GM23248 (cell line): ENCODE results near the gene CFAP69.

Experiments used
- EZH2 ChIP-seq: fragments of 200-600 bp; sonication (generic); IDR thresholded peaks from 2 replicates; pipeline ENCODE4 v1.6.1; 2018; ENCODE audit warnings: antibody characterized with exemption, mild to moderate bottlenecking; ENCODE audit not compliant: insufficient read depth, poor library complexity, severe bottlenecking
- EZH2phosphoT487 ChIP-seq: fragments of 200-600 bp; sonication (generic); IDR thresholded peaks from 2 replicates; pipeline ENCODE4 v1.6.1; 2018; ENCODE audit warnings: antibody characterized with exemption, moderate library complexity, mild to moderate bottlenecking, low read depth; ENCODE audit not compliant: insufficient read depth

DNA sequence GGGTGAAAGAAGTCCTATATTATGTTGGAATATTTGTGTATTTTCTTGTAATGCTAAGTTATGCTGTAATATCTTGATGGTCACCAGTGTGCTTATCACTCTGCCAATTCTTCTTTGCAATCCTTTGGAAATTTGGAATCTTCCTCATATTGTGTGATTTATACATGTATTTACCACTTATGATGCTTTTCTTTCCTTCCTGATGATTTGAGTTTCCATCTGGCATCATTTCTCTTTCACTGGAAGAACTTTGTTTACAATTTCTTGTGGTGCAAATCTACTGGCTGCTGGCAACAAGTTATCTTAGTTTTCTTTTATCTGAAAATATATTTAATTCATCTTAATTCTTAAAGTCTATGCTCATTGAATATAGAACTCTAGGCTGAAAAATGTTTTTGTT is 29.2 kb downstream of the CFAP69 start:
- no peak for TF ChIP-seq EZH2phosphoT487
- TF ChIP-seq EZH2, result no peak
